Measurements from ENCODE around the gene RSBN1L. TPM values are rescaled to one million over a fixed set of nuclear protein-coding genes. Genes with fewer than 3 reads are reported as not detected.

RSBN1L gene
- total RNA-seq, 1 experiment from 2014 or later, result 10.9 TPM

DNA sequence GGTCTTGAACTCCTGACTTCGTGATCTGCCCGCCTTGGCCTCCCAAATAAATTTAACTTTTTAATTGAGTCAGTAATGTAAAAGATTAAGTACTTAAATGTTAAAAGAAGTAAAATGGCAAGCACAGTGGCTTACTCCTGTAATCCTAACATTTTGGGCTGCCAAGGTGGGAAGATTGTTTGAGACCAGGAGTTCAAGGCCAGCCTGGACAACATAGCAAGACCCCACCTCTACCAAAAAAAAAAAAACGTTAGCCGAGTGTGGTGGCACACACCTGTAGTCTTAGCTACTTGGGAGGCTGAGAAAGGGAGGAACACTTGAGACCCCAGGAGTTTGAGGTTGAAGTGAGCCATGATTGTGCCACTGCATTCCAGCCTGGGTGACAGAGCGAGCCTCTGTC lies 128.4 kb downstream of the RSBN1L start:
- no peaks in the 10 kb centered on the region for H3K36me3 Mint-ChIP-seq (ENCODE audit: insufficient read depth, unreplicated experiment)

DNA sequence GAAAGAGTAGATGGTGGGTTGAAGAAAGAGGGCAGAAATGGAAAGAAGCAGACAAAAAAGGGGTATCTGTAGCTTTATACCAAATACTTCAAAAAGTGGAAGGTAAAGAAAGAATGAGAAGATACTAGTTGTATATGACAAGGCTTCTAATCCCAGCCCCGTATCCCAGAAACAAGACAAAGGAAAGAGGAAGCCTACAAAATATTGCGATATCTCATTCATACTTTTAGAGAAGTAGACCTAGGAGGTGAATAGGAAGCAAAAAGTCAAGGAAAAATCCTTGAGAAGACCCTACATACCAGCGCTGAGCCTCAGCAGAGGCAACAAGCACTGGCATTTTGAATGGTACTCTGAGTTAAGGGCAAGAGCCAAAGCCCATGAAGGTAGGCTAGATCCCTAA lies 128.9 kb downstream of the RSBN1L start:
- no TSS peak for BruUV-seq (replicated peaks)
- TF ChIP-seq, protein P1, sequence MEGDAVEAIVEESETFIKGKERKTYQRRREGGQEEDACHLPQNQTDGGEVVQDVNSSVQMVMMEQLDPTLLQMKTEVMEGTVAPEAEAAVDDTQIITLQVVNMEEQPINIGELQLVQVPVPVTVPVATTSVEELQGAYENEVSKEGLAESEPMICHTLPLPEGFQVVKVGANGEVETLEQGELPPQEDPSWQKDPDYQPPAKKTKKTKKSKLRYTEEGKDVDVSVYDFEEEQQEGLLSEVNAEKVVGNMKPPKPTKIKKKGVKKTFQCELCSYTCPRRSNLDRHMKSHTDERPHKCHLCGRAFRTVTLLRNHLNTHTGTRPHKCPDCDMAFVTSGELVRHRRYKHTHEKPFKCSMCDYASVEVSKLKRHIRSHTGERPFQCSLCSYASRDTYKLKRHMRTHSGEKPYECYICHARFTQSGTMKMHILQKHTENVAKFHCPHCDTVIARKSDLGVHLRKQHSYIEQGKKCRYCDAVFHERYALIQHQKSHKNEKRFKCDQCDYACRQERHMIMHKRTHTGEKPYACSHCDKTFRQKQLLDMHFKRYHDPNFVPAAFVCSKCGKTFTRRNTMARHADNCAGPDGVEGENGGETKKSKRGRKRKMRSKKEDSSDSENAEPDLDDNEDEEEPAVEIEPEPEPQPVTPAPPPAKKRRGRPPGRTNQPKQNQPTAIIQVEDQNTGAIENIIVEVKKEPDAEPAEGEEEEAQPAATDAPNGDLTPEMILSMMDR (IDR thresholded peaks at IDR 0.05; ENCODE audit: unreplicated experiment), result no peak
- ChIA-PET CTCF (interaction anchor here (0.6 to 0.7 kb wide), 2 partner anchors 28 to 62 kb away, joined by 3 to 4 read pairs; no protein-coding TSS in a partner anchor), POLR2A (interaction anchor here (0.6 to 0.7 kb wide), 2 partner anchors 40 to 157 kb away, joined by 3 read pairs; no protein-coding TSS in a partner anchor)
- no peak for DNase-seq (ENCODE audit: unreplicated experiment)
- peaks cover 5% of the 10 kb centered on the region for H3K4me1 Mint-ChIP-seq (ENCODE audit: insufficient read depth, unreplicated experiment)
- H3K4me3 Mint-ChIP-seq (ENCODE audit: unreplicated experiment), result no peak overlapping the region
- H3K36me3 Mint-ChIP-seq (ENCODE audit: insufficient read depth, unreplicated experiment), result no peaks in the 10 kb centered on the region
- intact Hi-C loops (cut with micrococcal nuclease), result no loop called here
- peaks cover 27% of the 10 kb centered on the region for H3K9me3 Mint-ChIP-seq (ENCODE audit: unreplicated experiment)
- H3K27ac Mint-ChIP-seq (ENCODE audit: low read depth, unreplicated experiment), result no peak overlapping the region
- H3K27me3 Mint-ChIP-seq (ENCODE audit: insufficient read depth, unreplicated experiment), result no peaks in the 10 kb centered on the region

More for the DNA sequence above, 128.4 kb downstream of the RSBN1L start:
- POLR2A ChIA-PET, result no interaction called here
- intact Hi-C loops (cut with micrococcal nuclease), result no loop called here
- CTCF ChIA-PET, result interaction anchor here (0.6 to 0.7 kb wide), 2 partner anchors 28 to 62 kb away, joined by 3 to 4 read pairs; no protein-coding TSS in a partner anchor
- peaks cover 31% of the 10 kb centered on the region for H3K9me3 Mint-ChIP-seq (ENCODE audit: unreplicated experiment)
- no peak overlapping the region for H3K4me3 Mint-ChIP-seq (ENCODE audit: unreplicated experiment)
- H3K4me1 Mint-ChIP-seq (ENCODE audit: insufficient read depth, unreplicated experiment), result peaks cover 5% of the 10 kb centered on the region
- no peak for DNase-seq (ENCODE audit: unreplicated experiment)
- no peaks in the 10 kb centered on the region for H3K27me3 Mint-ChIP-seq (ENCODE audit: insufficient read depth, unreplicated experiment)
- BruUV-seq (replicated peaks), result no TSS peak
- H3K27ac Mint-ChIP-seq (ENCODE audit: low read depth, unreplicated experiment), result no peak overlapping the region
- TF ChIP-seq, protein P1 (IDR thresholded peaks at IDR 0.05; ENCODE audit: unreplicated experiment), result no peak

DNA sequence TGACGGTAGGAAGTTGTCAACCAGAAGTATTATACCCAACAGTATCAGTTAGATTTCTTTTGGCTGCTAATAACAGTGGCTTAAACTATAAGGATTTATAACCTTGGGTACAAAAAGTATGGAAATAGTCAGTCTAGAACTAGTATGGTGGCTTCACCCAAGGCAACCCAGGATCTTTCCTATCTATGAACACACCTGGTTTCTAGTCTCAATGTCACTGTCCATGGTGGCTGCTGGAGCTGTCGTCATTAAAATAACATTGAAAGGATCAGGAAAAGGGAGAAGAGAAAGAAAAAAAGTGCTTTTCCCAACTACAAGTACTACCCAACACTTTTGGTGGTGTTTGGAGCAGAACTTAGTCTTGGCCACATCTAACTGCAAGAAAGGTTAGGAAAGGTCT lies 130.0 kb downstream of the RSBN1L start:
- no peak for DNase-seq (ENCODE audit: unreplicated experiment)
- Mint-ChIP-seq H3K4me1 (ENCODE audit: insufficient read depth, unreplicated experiment) (peaks cover 5% of the 10 kb centered on the region), H3K27ac (ENCODE audit: low read depth, unreplicated experiment) (no peak overlapping the region), H3K36me3 (ENCODE audit: insufficient read depth, unreplicated experiment) (no peaks in the 10 kb centered on the region), H3K4me3 (ENCODE audit: unreplicated experiment) (no peak overlapping the region), H3K9me3 (ENCODE audit: unreplicated experiment) (peaks cover 15% of the 10 kb centered on the region), H3K27me3 (ENCODE audit: insufficient read depth, unreplicated experiment) (no peaks in the 10 kb centered on the region)
- ChIA-PET CTCF (no interaction called here), POLR2A (no interaction called here)
- BruUV-seq (replicated peaks), result no TSS peak
- TF ChIP-seq, protein P1 (IDR thresholded peaks at IDR 0.05; ENCODE audit: unreplicated experiment), result no peak
- intact Hi-C loops (cut with micrococcal nuclease), result no loop called here

DNA sequence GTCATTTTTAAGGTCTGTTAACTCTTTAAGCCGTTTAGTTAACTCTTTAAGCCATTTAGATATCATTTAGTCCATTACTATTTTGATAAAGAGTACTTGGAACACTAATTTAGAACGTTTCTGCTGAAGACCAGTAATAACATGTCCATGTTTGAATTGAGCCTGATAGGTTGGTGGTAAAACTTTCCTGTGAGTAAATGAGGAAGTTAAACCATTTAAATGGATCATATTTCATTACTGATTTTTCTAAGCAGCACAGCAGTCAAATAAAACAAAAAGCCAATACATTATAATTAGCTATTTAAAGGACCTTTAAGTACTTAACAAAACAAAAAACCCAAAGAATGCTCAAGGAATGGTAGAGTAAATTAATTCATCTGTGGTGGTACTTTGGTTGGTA lies 131.7 kb downstream of the RSBN1L start:
- no peak for DNase-seq (ENCODE audit: unreplicated experiment)
- TF ChIP-seq, protein P1 (IDR thresholded peaks at IDR 0.05; ENCODE audit: unreplicated experiment), result no peak
- CTCF ChIA-PET, result interaction anchor here (0.6 kb wide), 1 partner anchor 53 kb away, joined by 3 read pairs; no protein-coding TSS in a partner anchor
- no peaks in the 10 kb centered on the region for H3K36me3 Mint-ChIP-seq (ENCODE audit: insufficient read depth, unreplicated experiment)
- intact Hi-C loops (cut with micrococcal nuclease), result no loop called here
- no TSS peak for BruUV-seq (replicated peaks)
- H3K9me3 Mint-ChIP-seq (ENCODE audit: unreplicated experiment), result peaks cover 7% of the 10 kb centered on the region
- peaks cover 8% of the 10 kb centered on the region for H3K4me1 Mint-ChIP-seq (ENCODE audit: insufficient read depth, unreplicated experiment)
- H3K4me3 Mint-ChIP-seq (ENCODE audit: unreplicated experiment), result no peak overlapping the region
- POLR2A ChIA-PET, result no interaction called here
- no peaks in the 10 kb centered on the region for H3K27me3 Mint-ChIP-seq (ENCODE audit: insufficient read depth, unreplicated experiment)
- H3K27ac Mint-ChIP-seq (ENCODE audit: low read depth, unreplicated experiment), result no peak overlapping the region
